Heart right ventricle (tissue), 16 donors: Measurements from ENCODE around the gene SGCD. TPM values are rescaled to one million over a fixed set of nuclear protein-coding genes. Genes with fewer than 3 reads are reported as not detected.

Experiments used
- ATAC-seq, 8 donors: fragments of 200-7000 bp; cut with Tn5 transposase; one replicate each; pipeline ENCODE4 v1.9.1; 2020; ENCODE audit warnings: mild to moderate bottlenecking in 8 of 8, moderate library complexity in 8 of 8, moderate number of reproducible peaks in 1 of 8
- DNase-seq, 2 donors: peaks; one replicate each; pipeline ENCODE4 v3.0.0-alpha.2; 2020
- H3K27ac ChIP-seq, 10 donors: fragments of 200-600 bp; sonication (generic) in 2 of 10; one replicate each; pipeline versions ENCODE4 v1.5.0 to v1.8.0; 2020 to 2022; ENCODE audit warnings: mild to moderate bottlenecking in 3 of 10
- H3K27me3 ChIP-seq, 7 donors: fragments of 200-600 bp; one replicate each; pipeline ENCODE4 v1.8.0; 2021 to 2022; ENCODE audit warnings: mild to moderate bottlenecking in 2 of 7
- H3K36me3 ChIP-seq, 9 donors: fragments of 200-600 bp; sonication (generic) in 1 of 9; one replicate each; pipeline versions ENCODE4 v1.5.0 to v1.8.0; 2020 to 2022; ENCODE audit warnings: mild to moderate bottlenecking in 2 of 9
- H3K4me1 ChIP-seq, 9 donors: fragments of 200-600 bp; sonication (generic) in 1 of 9; one replicate each; pipeline versions ENCODE4 v1.5.0 to v1.8.0; 2020 to 2022; ENCODE audit warnings: mild to moderate bottlenecking in 4 of 9
- H3K4me3 ChIP-seq, 10 donors: fragments of 200-600 bp; sonication (generic) in 2 of 10; one replicate each; pipeline versions ENCODE4 v1.5.0 to v1.8.0; 2020 to 2022; ENCODE audit warnings: mild to moderate bottlenecking in 7 of 10, moderate library complexity in 2 of 10
- H3K9me3 ChIP-seq, 11 donors: fragments of 200-600 bp in 10 of 11; sonication (generic) in 2 of 11; one replicate each; pipeline versions ENCODE4 v1.5.0 to v1.8.0; 2013 to 2022; ENCODE audit warnings: mild to moderate bottlenecking in 2 of 11, control low read depth in 1 of 11, moderate library complexity in 1 of 11
- WGBS, 2 donors: extraction: QIAGEN DNeasy Blood & Tissue Kit; methylation state at CpG; one replicate each; pipeline ENCODE4 v1.1.7; 2013; ENCODE audit warnings: inconsistent platforms in 1 of 2; 5-methylcytosine and 5-hydroxymethylcytosine counted together
- intact Hi-C, 10 donors: fragments of 100-400 bp; cut with DNase I; formaldehyde crosslinking; loops; one replicate each; pipeline versions ENCODE4 v1.11.1 to v1.14.2; 2022
- polyA plus RNA-seq, 2 donors: library from polyadenylated mRNA; stranded (reverse); fragments of 200-250 nt; gene quantifications; one replicate each; pipeline ENCODE4 v1.2.3, GENCODE V29; 2013
- total RNA-seq, 10 donors: library from RNA; stranded (reverse); fragmentation: NEBNext Ultra II Directional in 3 of 10; extraction: Animal tissue kit (Norgen Biotek cat#: 25700) in 3 of 10; gene quantifications; one replicate each; pipeline versions ENCODE4 v1.2.1 to v1.2.4, GENCODE V29; 2021 to 2023
- TF ChIP-seq, protein P1 (sequence below), 9 donors: fragments of 200-600 bp; sonication (generic) in 2 of 9; IDR thresholded peaks; one replicate each; pipeline versions ENCODE4 v1.5.0 to v1.8.0; 2021 to 2022; ENCODE audit warnings: antibody characterized with exemption in 9 of 9, mild to moderate bottlenecking in 5 of 9, moderate library complexity in 1 of 9
- donor health status: Arrhythmogenic right ventricular cardiomyopathy.
- donor health status: ischemic (EF 13 %, LVEDD 7.1; RV severe dilation, severe dysfunction).
- donor health status: healthy with polysubstance abuse.
- donor health status: DM: no; HTN: yes; CAD: no.
- donor health status: DM: no; HTN: no; CAD: no.
- donor health status: ischemic (EF 25% LVEDD 6.9; RV normal size, moderate dysfunction).
- donor health status: ischemic (EF 25% LVEDD 5.7; RV mildly dilated, moderate dysfunction).
- donor health status: healthy.
- donor health status: DM: yes; HTN: yes; CAD: no.
- donor health status: Ischemic cardiomyopathy.
- donor health status: ischemic (EF 35%, LVEDD 5.7; RV mildly dilated, moderate dysfunction).
- donor health status: nonischemic (EF 11% LVEDD 7.7; RV severe dilation, severe dysfunction).
- donor health status: DM: yes; HTN: yes; CAD: no.
- donor health status: PGD.
- donor health status: ischemic (EF 29% LVEDD 5.4; RV normal size, mild dysfunction).
- donor health status: nonischemic (EF 23%, LVEDD 6.1; RV moderate dilation, normal function).

The SGCD gene
- total and polyA plus RNA-seq, 12 donors, result 12.0 to 153 (median 99.6) TPM

DNA sequence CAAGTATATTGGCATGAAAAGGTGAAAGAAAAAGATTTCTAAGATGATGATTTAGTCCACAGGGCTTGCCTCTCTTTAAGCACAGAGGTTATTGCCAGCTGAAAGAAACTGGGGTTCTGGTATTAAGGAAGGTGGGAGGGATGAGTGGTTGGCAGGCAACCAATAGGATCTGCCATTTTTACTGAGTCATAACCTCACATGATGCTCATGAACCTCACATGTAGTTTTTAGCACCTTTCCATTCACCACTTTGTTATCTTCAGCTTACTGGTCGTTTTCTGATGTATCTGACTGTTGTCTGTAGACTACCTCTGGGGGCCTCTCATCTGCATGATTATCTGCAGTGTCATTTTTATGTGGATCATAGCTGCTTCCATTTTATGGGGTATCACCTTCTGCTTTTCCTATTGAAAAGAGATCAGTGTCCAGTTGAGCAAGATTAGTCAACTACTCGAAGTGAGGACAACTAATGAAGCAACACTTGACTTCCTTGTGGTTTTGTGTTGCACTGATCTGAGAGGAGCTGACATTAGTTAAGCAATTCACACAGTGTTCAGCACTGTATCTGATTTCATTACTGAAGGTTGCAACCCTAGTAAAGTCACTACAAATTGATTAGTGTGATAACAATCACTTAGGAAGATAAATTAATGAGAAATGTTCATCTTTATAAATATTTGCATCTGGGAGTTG lies 186.3 kb downstream of the SGCD start:
- no peak overlapping the region for H3K27ac ChIP-seq
- H3K36me3 ChIP-seq, result peaks cover 0 to 20% (median 0%) of the 10 kb centered on the region in 9 donors
- TF ChIP-seq, protein P1, sequence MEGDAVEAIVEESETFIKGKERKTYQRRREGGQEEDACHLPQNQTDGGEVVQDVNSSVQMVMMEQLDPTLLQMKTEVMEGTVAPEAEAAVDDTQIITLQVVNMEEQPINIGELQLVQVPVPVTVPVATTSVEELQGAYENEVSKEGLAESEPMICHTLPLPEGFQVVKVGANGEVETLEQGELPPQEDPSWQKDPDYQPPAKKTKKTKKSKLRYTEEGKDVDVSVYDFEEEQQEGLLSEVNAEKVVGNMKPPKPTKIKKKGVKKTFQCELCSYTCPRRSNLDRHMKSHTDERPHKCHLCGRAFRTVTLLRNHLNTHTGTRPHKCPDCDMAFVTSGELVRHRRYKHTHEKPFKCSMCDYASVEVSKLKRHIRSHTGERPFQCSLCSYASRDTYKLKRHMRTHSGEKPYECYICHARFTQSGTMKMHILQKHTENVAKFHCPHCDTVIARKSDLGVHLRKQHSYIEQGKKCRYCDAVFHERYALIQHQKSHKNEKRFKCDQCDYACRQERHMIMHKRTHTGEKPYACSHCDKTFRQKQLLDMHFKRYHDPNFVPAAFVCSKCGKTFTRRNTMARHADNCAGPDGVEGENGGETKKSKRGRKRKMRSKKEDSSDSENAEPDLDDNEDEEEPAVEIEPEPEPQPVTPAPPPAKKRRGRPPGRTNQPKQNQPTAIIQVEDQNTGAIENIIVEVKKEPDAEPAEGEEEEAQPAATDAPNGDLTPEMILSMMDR (IDR thresholded peaks at IDR 0.05), result no peak
- no peak for ATAC-seq
- H3K9me3 ChIP-seq, result peaks cover 0 to 10% (median 0%) of the 10 kb centered on the region in 11 donors
- no peak for DNase-seq
- H3K4me1 ChIP-seq, result peaks cover 0 to 5% (median 0%) of the 10 kb centered on the region in 9 donors
- intact Hi-C loops, result no loop called here
- no peak overlapping the region for H3K4me3 ChIP-seq
- 41 to 47% methylated on average over 2 of the region's 2 CpGs for WGBS, 2 donors
- H3K27me3 ChIP-seq, result no peaks in the 10 kb centered on the region

DNA sequence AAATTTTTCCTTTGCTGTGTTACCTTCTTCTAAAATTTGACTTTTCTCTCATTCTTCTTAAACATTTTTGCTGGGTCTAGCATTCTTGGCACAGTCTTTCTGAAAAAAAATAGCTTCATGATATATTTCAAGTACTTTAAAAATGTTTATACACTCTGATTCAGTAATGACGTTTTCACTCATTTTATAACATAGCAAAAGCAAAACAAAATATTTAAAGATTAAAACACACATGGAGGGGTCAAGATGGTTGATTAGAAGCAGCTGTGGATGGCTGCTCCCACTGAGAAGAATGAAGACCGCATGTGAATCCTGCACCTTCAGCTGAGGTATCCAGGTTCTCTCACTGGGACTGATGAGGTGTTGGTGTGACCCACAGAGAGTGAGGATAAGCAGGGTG lies 188.2 kb downstream of the SGCD start:
- no peak for ATAC-seq

DNA sequence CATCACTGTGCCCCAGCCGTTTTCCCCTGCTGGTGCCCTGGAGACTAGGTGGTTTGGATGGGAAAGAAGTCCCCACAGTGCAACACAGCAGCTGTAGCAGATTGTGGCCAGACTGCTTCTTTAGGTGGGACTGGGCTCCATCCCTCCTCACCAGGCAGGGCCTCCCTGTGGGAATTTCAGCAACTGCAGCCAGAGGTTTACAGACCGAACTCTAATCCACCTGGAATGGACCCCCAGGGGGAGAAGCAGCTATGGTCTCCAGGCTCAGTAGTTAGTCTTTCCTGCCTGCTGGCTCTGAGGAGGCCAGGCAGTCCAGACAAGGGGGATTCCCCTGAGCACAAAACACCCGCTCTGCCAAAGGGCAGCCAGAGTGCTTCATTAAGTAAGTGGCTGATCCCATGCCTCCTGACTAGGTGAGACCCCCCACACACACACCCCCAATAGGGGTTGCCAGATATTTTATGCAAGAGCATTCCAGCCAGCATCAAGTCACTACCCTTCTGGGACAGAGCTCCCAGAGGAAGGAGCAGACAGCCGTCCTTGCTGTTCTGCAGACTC lies 188.9 kb downstream of the SGCD start:
- H3K27ac ChIP-seq, result no peak overlapping the region
- peaks cover 0 to 27% (median 0%) of the 10 kb centered on the region in 11 donors for H3K9me3 ChIP-seq
- DNase-seq (no peak), ATAC-seq (peak in 4 of 8 donors; percentile 28 to 41 (median 32))
- 63 to 73% methylated on average over 4 of the region's 4 CpGs for WGBS, 2 donors
- peaks cover 0 to 5% (median 0%) of the 10 kb centered on the region in 9 donors for H3K4me1 ChIP-seq
- intact Hi-C loops, result no loop called here
- TF ChIP-seq, protein P1 (IDR thresholded peaks at IDR 0.05), result no peak
- no peaks in the 10 kb centered on the region for H3K27me3 ChIP-seq
- H3K36me3 ChIP-seq, result peaks cover 0 to 12% (median 0%) of the 10 kb centered on the region in 9 donors
- H3K4me3 ChIP-seq, result no peak overlapping the region

More for the DNA sequence above, 188.2 kb downstream of the SGCD start:
- no peaks in the 10 kb centered on the region for H3K27me3 ChIP-seq
- TF ChIP-seq, protein P1 (IDR thresholded peaks at IDR 0.05), result no peak
- no peak overlapping the region for H3K27ac ChIP-seq
- intact Hi-C loops, result no loop called here
- H3K36me3 ChIP-seq, result peaks cover 0 to 12% (median 0%) of the 10 kb centered on the region in 9 donors
- H3K4me3 ChIP-seq, result no peak overlapping the region
- peaks cover 0 to 5% (median 0%) of the 10 kb centered on the region in 9 donors for H3K4me1 ChIP-seq
- 62 to 74% methylated on average over 2 of the region's 2 CpGs for WGBS, 2 donors
- no peak for DNase-seq
- peaks cover 0 to 21% (median 0%) of the 10 kb centered on the region in 11 donors for H3K9me3 ChIP-seq

DNA sequence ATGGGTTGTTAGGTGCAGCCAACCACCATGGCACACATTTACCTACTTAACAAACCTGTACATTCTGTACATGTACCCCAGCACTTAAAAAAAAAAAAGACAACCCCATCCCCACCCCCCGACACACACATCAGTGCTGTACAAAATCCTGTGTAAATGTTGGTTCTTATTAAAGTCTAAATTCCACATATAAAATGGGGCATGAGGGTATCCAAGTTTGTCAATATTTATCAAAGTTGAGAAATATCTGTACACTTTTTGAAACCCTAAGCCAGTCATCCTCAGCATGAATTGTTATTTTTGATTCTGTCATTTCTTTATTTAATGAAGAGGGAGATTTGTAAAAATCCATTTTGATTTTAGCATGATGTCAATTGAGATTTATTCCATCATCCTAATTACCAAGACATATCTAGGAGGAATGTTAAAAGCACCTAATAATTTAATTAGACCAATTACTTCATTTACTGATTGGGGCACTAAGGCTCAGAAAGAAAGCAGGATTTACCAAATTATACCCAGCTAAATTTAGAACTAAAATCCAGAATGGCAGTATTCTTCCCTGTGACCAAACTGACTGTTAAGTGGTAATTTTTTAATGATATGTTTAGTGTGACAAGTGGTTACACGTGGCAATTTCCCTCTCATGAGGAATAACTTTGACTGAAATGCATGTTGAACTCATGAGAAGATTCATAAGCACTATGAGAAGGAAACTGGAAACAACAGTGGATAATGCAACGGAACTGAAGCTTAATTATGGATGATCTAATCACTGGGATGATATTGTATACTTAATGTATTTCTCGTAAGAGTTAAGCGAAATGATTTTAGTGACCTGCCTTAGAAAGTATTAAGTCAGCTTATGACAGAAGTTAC lies 195.9 kb downstream of the SGCD start:
- ATAC-seq (no peak), DNase-seq (no peak)
- Histone ChIP-seq H3K27ac (no peak overlapping the region), H3K27me3 (no peaks in the 10 kb centered on the region), H3K4me1 (no peaks in the 10 kb centered on the region), H3K4me3 (no peak overlapping the region), H3K36me3 (no peaks in the 10 kb centered on the region), H3K9me3 (peaks cover 0 to 40% (median 4%) of the 10 kb centered on the region in 11 donors)
- intact Hi-C loops, result no loop called here
- TF ChIP-seq, protein P1 (IDR thresholded peaks at IDR 0.05), result no peak
- WGBS, 2 donors, result 62 to 70% methylated on average over 5 of the region's 5 CpGs
